ENCODE results near the gene CCNE1.
"Not testable (repeated sequence)": the region's sequence is repeated elsewhere in the genome, so short reads cannot be mapped to it uniquely, and the experiment has no call there.

GRCh38 chr19:29803951-29804350 is 7.8 kb upstream of the CCNE1 start:
- TF ChIP-seq, protein P1, sequence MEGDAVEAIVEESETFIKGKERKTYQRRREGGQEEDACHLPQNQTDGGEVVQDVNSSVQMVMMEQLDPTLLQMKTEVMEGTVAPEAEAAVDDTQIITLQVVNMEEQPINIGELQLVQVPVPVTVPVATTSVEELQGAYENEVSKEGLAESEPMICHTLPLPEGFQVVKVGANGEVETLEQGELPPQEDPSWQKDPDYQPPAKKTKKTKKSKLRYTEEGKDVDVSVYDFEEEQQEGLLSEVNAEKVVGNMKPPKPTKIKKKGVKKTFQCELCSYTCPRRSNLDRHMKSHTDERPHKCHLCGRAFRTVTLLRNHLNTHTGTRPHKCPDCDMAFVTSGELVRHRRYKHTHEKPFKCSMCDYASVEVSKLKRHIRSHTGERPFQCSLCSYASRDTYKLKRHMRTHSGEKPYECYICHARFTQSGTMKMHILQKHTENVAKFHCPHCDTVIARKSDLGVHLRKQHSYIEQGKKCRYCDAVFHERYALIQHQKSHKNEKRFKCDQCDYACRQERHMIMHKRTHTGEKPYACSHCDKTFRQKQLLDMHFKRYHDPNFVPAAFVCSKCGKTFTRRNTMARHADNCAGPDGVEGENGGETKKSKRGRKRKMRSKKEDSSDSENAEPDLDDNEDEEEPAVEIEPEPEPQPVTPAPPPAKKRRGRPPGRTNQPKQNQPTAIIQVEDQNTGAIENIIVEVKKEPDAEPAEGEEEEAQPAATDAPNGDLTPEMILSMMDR (IDR thresholded peaks at IDR 0.05 in 4 of 5, conservative IDR thresholded peaks at IDR 0.05 in 1 of 5) = not testable (repeated sequence)
- not testable (repeated sequence) for TF ChIP-seq POLR2A (IDR thresholded peaks at IDR 0.05)
